Nephron (organoid): ENCODE results near the gene SCN4A.

ENCODE experiments used
- H3K27ac Mint-ChIP-seq, 3 experiments: 2 replicates each; pipeline ENCODE4 v1.8.0; 2020; ENCODE audit warnings: mixed read lengths in 3 of 3, mild to moderate bottlenecking in 2 of 3, moderate library complexity in 1 of 3
- H3K27me3 Mint-ChIP-seq: 2 replicates; pipeline ENCODE4 v1.8.0; 2021; ENCODE audit warnings: low read depth, mild to moderate bottlenecking, moderate library complexity, mixed read lengths
- H3K36me3 Mint-ChIP-seq: 2 replicates; pipeline ENCODE4 v1.8.0; 2020; ENCODE audit warnings: low read depth, mixed read lengths
- H3K4me1 Mint-ChIP-seq: 2 replicates; pipeline ENCODE4 v1.8.0; 2020; ENCODE audit warnings: mixed read lengths
- H3K4me3 Mint-ChIP-seq, 3 experiments: 2 replicates each; pipeline ENCODE4 v1.8.0; 2020; ENCODE audit warnings: mild to moderate bottlenecking in 3 of 3, mixed read lengths in 3 of 3, moderate library complexity in 2 of 3
- H3K9me3 Mint-ChIP-seq: 2 replicates; pipeline ENCODE4 v1.8.0; 2020; ENCODE audit warnings: mixed read lengths
- CTCF ChIP-seq, 3 experiments: fragments of 200-600 bp; sonication (generic); IDR thresholded peaks; one replicate each; pipeline ENCODE4 v1.5.0; 2021; ENCODE audit warnings: antibody characterized with exemption in 3 of 3; ENCODE audit not compliant: unreplicated experiment in 3 of 3

SCN4A gene

GRCh38 chr17:63973247-63973646, 529 bp upstream of the SCN4A start:
- no peak overlapping the region for H3K4me3 Mint-ChIP-seq
- H3K27ac Mint-ChIP-seq = no peak overlapping the region
- peaks cover 12% of the 10 kb centered on the region for H3K4me1 Mint-ChIP-seq
- TF ChIP-seq CTCF (IDR thresholded peaks at IDR 0.05; ENCODE audit: unreplicated experiment in 3 of 3) = no peak
- H3K9me3 Mint-ChIP-seq = no peaks in the 10 kb centered on the region
- H3K36me3 Mint-ChIP-seq = no peaks in the 10 kb centered on the region
- peaks cover 15% of the 10 kb centered on the region for H3K27me3 Mint-ChIP-seq

- Mint-ChIP-seq H3K27ac (no peak overlapping the region), H3K4me1 (peaks cover 1% of the 10 kb centered on the region), H3K9me3 (no peaks in the 10 kb centered on the region), H3K36me3 (no peaks in the 10 kb centered on the region), H3K27me3 (peaks cover 6% of the 10 kb centered on the region), H3K4me3 (no peak overlapping the region)
- TF ChIP-seq CTCF (IDR thresholded peaks at IDR 0.05; ENCODE audit: unreplicated experiment in 3 of 3) = no peak
Measured at GRCh38 chr17:63969278-63969677, 3.4 kb downstream of the SCN4A start.

GRCh38 chr17:63967953-63968352, 4.8 kb downstream of the SCN4A start:
- Mint-ChIP-seq H3K27ac (no peak overlapping the region), H3K4me3 (no peak overlapping the region), H3K27me3 (peaks cover 6% of the 10 kb centered on the region), H3K36me3 (no peaks in the 10 kb centered on the region), H3K9me3 (no peaks in the 10 kb centered on the region), H3K4me1 (no peaks in the 10 kb centered on the region)
- no peak for TF ChIP-seq CTCF (IDR thresholded peaks at IDR 0.05; ENCODE audit: unreplicated experiment in 3 of 3)

- Mint-ChIP-seq H3K4me1 (no peaks in the 10 kb centered on the region), H3K27ac (no peak overlapping the region), H3K27me3 (peaks cover 10% of the 10 kb centered on the region), H3K4me3 (no peak overlapping the region), H3K36me3 (no peaks in the 10 kb centered on the region), H3K9me3 (no peaks in the 10 kb centered on the region)
- no peak for TF ChIP-seq CTCF (IDR thresholded peaks at IDR 0.05; ENCODE audit: unreplicated experiment in 3 of 3)
Measured at GRCh38 chr17:63966646-63967264, 6.0 kb downstream of the SCN4A start.

- peaks cover 22% of the 10 kb centered on the region for H3K27me3 Mint-ChIP-seq
- TF ChIP-seq CTCF (IDR thresholded peaks at IDR 0.05; ENCODE audit: unreplicated experiment in 3 of 3) = no peak
- no peaks in the 10 kb centered on the region for H3K36me3 Mint-ChIP-seq
- H3K4me1 Mint-ChIP-seq = no peaks in the 10 kb centered on the region
- no peaks in the 10 kb centered on the region for H3K9me3 Mint-ChIP-seq
- no peak overlapping the region for H3K27ac Mint-ChIP-seq
- no peak overlapping the region for H3K4me3 Mint-ChIP-seq
Measured at GRCh38 chr17:63963123-63963522, 9.6 kb downstream of the SCN4A start.

GRCh38 chr17:63962298-63962744, 10.4 kb downstream of the SCN4A start:
- peaks cover 22% of the 10 kb centered on the region for H3K27me3 Mint-ChIP-seq
- H3K27ac Mint-ChIP-seq = no peak overlapping the region
- no peaks in the 10 kb centered on the region for H3K9me3 Mint-ChIP-seq
- H3K4me3 Mint-ChIP-seq = peak overlapping the region in 1 of 3 experiments; percentile 19
- no peaks in the 10 kb centered on the region for H3K36me3 Mint-ChIP-seq
- H3K4me1 Mint-ChIP-seq = no peaks in the 10 kb centered on the region
- TF ChIP-seq CTCF (IDR thresholded peaks at IDR 0.05; ENCODE audit: unreplicated experiment in 3 of 3) = no peak
